ENCODE results near the gene MIDN.

MIDN gene

GRCh38 chr19:1292419-1293151, 44.2 kb downstream of the MIDN start:
- TF ChIP-seq CTCF (conservative IDR thresholded peaks at IDR 0.05; ENCODE audit: low read depth): no peak
- ChIA-PET POLR2A (ENCODE audit: low non-redundant PET) (no interaction called here), CTCF (interaction anchor here (0.7 to 0.8 kb wide), 2 partner anchors 28 to 56 kb away, joined by 4 read pairs; no protein-coding TSS in a partner anchor)
- no peak for DNase-seq (ENCODE audit: low spot score)
- no peak overlapping the region for H3K27ac ChIP-seq

- H3K27ac ChIP-seq: no peak overlapping the region
- CTCF ChIA-PET: interaction anchor here (0.9 kb wide), 1 partner anchor 14 kb away, joined by 3 read pairs; no protein-coding TSS in a partner anchor
- no peak for TF ChIP-seq CTCF (conservative IDR thresholded peaks at IDR 0.05; ENCODE audit: low read depth)
- DNase-seq (ENCODE audit: low spot score): no peak
- POLR2A ChIA-PET (ENCODE audit: low non-redundant PET): no interaction called here
Observed at GRCh38 chr19:1293782-1294604, 45.6 kb downstream of the MIDN start.

GRCh38 chr19:1294688-1295087, 46.3 kb downstream of the MIDN start:
- no peak for TF ChIP-seq CTCF (conservative IDR thresholded peaks at IDR 0.05; ENCODE audit: low read depth)
- H3K27ac ChIP-seq: no peak overlapping the region
- CTCF ChIA-PET: interaction anchor here (0.9 kb wide), 1 partner anchor 15 kb away, joined by 3 read pairs; no protein-coding TSS in a partner anchor
- POLR2A ChIA-PET (ENCODE audit: low non-redundant PET): no interaction called here
- DNase-seq (ENCODE audit: low spot score): no peak

GRCh38 chr19:1295169-1296012, 47.0 kb downstream of the MIDN start:
- H3K27ac ChIP-seq: no peak overlapping the region
- ChIA-PET CTCF (interaction anchor here (0.9 kb wide), 1 partner anchor 16 kb away, joined by 3 read pairs; no protein-coding TSS in a partner anchor), POLR2A (ENCODE audit: low non-redundant PET) (no interaction called here)
- peak; percentile 81 for DNase-seq (ENCODE audit: low spot score)
- TF ChIP-seq CTCF (conservative IDR thresholded peaks at IDR 0.05; ENCODE audit: low read depth): no peak

GRCh38 chr19:1296078-1296477, 47.7 kb downstream of the MIDN start:
- POLR2A ChIA-PET (ENCODE audit: low non-redundant PET): no interaction called here
- no peak overlapping the region for H3K27ac ChIP-seq
- CTCF ChIA-PET: interaction anchor here (0.7 kb wide), 1 partner anchor 9 kb away, joined by 3 read pairs; no protein-coding TSS in a partner anchor
- no peak for TF ChIP-seq CTCF (conservative IDR thresholded peaks at IDR 0.05; ENCODE audit: low read depth)
- DNase-seq (ENCODE audit: low spot score): no peak

Measured in RWPE1 (cell line).